ENCODE results near the gene TTC4. TPM values are rescaled to one million over a fixed set of nuclear protein-coding genes. Genes with fewer than 3 reads are reported as not detected.

Gene TTC4
- total RNA-seq, 1 donor = 22.9 TPM

DNA sequence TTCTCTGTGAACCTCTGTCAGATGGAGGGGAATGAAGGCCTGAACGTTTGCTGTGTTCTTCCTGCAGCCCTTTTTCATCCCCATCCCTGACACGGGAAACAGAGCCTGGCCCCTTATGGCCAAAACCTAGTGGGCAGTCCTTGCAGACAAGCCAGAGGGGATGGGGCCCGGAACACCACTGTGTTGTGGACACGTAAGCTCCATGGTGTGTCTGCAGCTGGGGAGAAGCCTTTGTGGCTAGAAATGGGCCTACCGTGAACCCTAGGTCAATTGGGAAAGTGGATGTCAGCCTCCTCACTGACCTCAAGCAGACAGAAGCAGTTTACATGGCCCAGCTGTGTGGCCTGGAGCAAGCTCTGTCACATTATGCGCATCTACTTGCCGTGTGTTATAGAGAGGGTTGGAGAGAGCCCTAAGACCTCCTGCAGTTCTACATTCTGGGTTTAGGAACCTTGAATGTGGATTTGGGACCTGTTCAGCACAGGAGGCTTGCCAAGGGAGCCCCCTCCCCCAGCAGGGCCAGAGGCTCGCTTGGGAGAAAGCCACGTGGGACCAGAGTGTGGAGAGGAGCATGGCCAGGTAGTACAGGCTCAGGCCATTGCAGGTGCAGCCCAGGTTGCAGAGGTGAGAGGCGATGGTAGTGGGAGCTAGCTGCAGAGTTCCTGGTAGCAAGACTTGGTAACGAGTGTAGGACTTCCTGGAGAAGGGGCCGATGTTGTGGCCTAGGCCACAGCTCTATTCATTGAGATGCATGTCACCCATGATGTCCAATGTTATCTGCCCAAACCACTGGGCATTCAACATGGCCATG is 28.0 kb downstream of the TTC4 start:
- TF ChIP-seq CTCF (IDR thresholded peaks at IDR 0.05; ENCODE audit: insufficient read depth, low read depth, low read length) = no peak
- no peak overlapping the region for H3K4me3 ChIP-seq (ENCODE audit: low read depth, low read length)
- peak; percentile 5 for DNase-seq (ENCODE audit: low read depth)

GRCh38 chr1:54744696-54745095 is 29.0 kb downstream of the TTC4 start:
- TF ChIP-seq CTCF (IDR thresholded peaks at IDR 0.05; ENCODE audit: insufficient read depth, low read depth, low read length) = no peak
- DNase-seq (ENCODE audit: low read depth) = no peak
- H3K4me3 ChIP-seq (ENCODE audit: low read depth, low read length) = no peak overlapping the region

DNA sequence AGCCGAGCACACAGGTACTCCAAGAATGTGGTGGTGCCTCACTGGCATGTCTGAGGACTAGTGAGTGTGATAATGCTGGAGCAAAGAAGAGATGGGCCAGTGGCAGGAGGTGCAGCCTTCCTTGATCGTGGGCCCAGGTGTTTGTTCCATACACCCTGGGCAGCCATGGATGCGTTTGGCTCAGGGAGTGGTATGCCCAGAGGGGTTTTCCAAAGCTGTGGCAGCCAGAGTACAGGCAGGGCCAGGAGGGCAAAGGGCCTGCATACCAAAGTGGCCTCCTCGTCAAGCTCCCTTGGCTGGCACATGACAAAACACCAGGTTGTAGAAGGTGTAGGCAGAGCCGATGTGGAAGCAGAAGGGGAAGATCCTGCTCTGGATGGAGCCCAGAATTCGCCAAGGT is 29.6 kb downstream of the TTC4 start:
- H3K4me3 ChIP-seq (ENCODE audit: low read depth, low read length) = no peak overlapping the region
- no peak for TF ChIP-seq CTCF (IDR thresholded peaks at IDR 0.05; ENCODE audit: insufficient read depth, low read depth, low read length)
- no peak for DNase-seq (ENCODE audit: low read depth)

DNA sequence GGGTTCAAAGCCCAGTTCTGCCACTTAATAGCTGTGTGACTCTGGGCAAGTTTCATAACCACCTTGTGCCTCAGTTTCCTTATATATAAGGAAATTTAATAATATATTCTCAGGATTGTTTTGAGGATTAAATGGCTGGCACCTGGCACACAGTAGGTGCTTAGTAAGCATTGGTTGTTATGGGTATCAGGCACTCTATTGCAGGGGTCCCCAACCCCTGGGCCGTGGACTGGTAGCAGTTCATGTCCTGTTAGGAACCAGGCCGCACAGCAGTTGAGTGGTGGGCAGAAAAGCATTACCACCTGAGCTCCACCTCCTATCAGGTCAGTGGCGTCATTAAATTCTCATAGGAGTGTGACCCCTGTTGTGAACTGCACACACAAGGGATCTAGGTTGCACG is 30.2 kb downstream of the TTC4 start:
- TF ChIP-seq CTCF (IDR thresholded peaks at IDR 0.05; ENCODE audit: insufficient read depth, low read depth, low read length) = no peak
- DNase-seq (ENCODE audit: low read depth) = no peak
- H3K4me3 ChIP-seq (ENCODE audit: low read depth, low read length) = no peak overlapping the region

- H3K4me3 ChIP-seq (ENCODE audit: low read depth, low read length) = no peak overlapping the region
- TF ChIP-seq CTCF (IDR thresholded peaks at IDR 0.05; ENCODE audit: insufficient read depth, low read depth, low read length) = no peak
- DNase-seq (ENCODE audit: low read depth) = no peak
Measured at GRCh38 chr1:54748094-54748835, 32.6 kb downstream of the TTC4 start.

- no peak for TF ChIP-seq CTCF (IDR thresholded peaks at IDR 0.05; ENCODE audit: insufficient read depth, low read depth, low read length)
- H3K4me3 ChIP-seq (ENCODE audit: low read depth, low read length) = no peak overlapping the region
- DNase-seq (ENCODE audit: low read depth) = no peak
Measured at GRCh38 chr1:54750596-54750995, 34.9 kb downstream of the TTC4 start.
